Right atrium auricular region (tissue), 2 donors: ENCODE data around the gene AIG1. TPM values are rescaled to one million over a fixed set of nuclear protein-coding genes. Genes with fewer than 3 reads are reported as not detected.

Experiments used
- DNase-seq: peaks from one replicate; pipeline ENCODE4 v3.0.0-alpha.2; 2019; ENCODE audit warnings: low spot score
- H3K27ac ChIP-seq, 2 donors: fragments of 200-600 bp; sonication (generic); 1 replicate in 1 of 2; 2 replicates in 1 of 2; pipeline ENCODE4 v1.5.1; 2016 to 2019
- H3K27me3 ChIP-seq, 2 donors: fragments of 200-600 bp; sonication (generic); one replicate each; pipeline versions ENCODE4 v1.5.1 to v1.6.0; 2017 to 2019
- H3K36me3 ChIP-seq: fragments of 200-600 bp; sonication (generic); one replicate; pipeline ENCODE4 v1.5.1; 2016
- H3K4me1 ChIP-seq, 2 donors: fragments of 200-600 bp; sonication (generic); one replicate each; pipeline versions ENCODE4 v1.5.1 to v1.6.0; 2017 to 2019
- H3K4me3 ChIP-seq, 2 donors: fragments of 200-600 bp; sonication (generic); 1 replicate in 1 of 2; 2 replicates in 1 of 2; pipeline ENCODE4 v1.5.1; 2017 to 2019; ENCODE audit warnings: mild to moderate bottlenecking in 1 of 2, moderate library complexity in 1 of 2
- H3K9me3 ChIP-seq, 2 donors: fragments of 200-600 bp; sonication (generic); one replicate each; pipeline ENCODE4 v1.5.1; 2019
- CTCF ChIP-seq, 2 donors: fragments of 200-600 bp; sonication (generic); IDR thresholded peaks; one replicate each; pipeline ENCODE4 v1.5.1; 2019; ENCODE audit warnings: antibody characterized with exemption in 2 of 2
- total RNA-seq, 2 donors: library from RNA; depleted of rRNA; stranded (reverse); fragments of >200 nt; gene quantifications; one replicate each; pipeline ENCODE4 v1.1.0, GENCODE V29; 2016

The AIG1 gene
- total RNA-seq, 2 donors from 2014 or later = 28.6 to 62.6 TPM

GRCh38 chr6:143218233-143218632 lies 157.5 kb downstream of the AIG1 start:
- Histone ChIP-seq H3K9me3 (no peaks in the 10 kb centered on the region), H3K4me3 (no peak overlapping the region), H3K27me3 (no peaks in the 10 kb centered on the region), H3K4me1 (peaks cover 0 to 51% of the 10 kb centered on the region in 2 donors), H3K27ac (no peak overlapping the region), H3K36me3 (no peaks in the 10 kb centered on the region)
- DNase-seq = no peak
- TF ChIP-seq CTCF (IDR thresholded peaks at IDR 0.05) = no peak

DNA sequence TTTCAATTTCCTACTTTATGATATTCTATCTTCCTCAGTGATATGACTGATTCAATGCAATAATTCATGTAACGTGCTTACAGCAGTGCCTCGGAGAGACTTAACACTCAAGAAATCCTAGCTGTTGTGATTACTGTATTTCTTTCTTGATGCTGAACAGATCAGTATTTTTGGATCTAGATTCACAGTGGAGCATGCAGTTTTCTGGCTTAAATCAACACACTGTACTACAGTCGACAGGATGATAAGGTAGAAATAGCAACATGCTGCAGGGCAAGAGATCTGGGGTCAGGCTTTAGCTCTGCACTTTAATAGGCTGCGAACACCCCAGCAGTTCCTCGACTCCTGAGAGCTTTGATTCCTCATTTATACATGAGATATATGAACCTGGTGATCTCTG lies 161.0 kb downstream of the AIG1 start:
- Histone ChIP-seq H3K9me3 (no peaks in the 10 kb centered on the region), H3K27ac (peak overlapping the region; percentile 58 to 70), H3K4me1 (peaks cover 0 to 36% of the 10 kb centered on the region in 2 donors), H3K36me3 (no peaks in the 10 kb centered on the region), H3K27me3 (no peaks in the 10 kb centered on the region), H3K4me3 (no peak overlapping the region)
- DNase-seq = no peak
- no peak for TF ChIP-seq CTCF (IDR thresholded peaks at IDR 0.05)

- no peaks in the 10 kb centered on the region for H3K36me3 ChIP-seq
- DNase-seq = no peak
- no peak overlapping the region for H3K4me3 ChIP-seq
- H3K9me3 ChIP-seq = no peaks in the 10 kb centered on the region
- peaks cover 0 to 36% of the 10 kb centered on the region in 2 donors for H3K4me1 ChIP-seq
- peak overlapping the region; percentile 58 to 70 for H3K27ac ChIP-seq
- H3K27me3 ChIP-seq = no peaks in the 10 kb centered on the region
- no peak for TF ChIP-seq CTCF (IDR thresholded peaks at IDR 0.05)
These were observed 161.6 kb downstream of the AIG1 start for GRCh38 chr6:143222310-143222709.

GRCh38 chr6:143222801-143223231 lies 162.1 kb downstream of the AIG1 start:
- Histone ChIP-seq H3K9me3 (no peaks in the 10 kb centered on the region), H3K36me3 (no peaks in the 10 kb centered on the region), H3K27ac (peak overlapping the region; percentile 58 to 70), H3K27me3 (no peaks in the 10 kb centered on the region), H3K4me1 (peaks cover 0 to 36% of the 10 kb centered on the region in 2 donors), H3K4me3 (no peak overlapping the region)
- no peak for DNase-seq
- TF ChIP-seq CTCF (IDR thresholded peaks at IDR 0.05) = no peak

GRCh38 chr6:143223895-143224294 lies 163.2 kb downstream of the AIG1 start:
- Histone ChIP-seq H3K27ac (peak overlapping the region; percentile 58 to 70), H3K27me3 (no peaks in the 10 kb centered on the region), H3K9me3 (no peaks in the 10 kb centered on the region), H3K4me1 (peaks cover 0 to 36% of the 10 kb centered on the region in 2 donors), H3K4me3 (no peak overlapping the region), H3K36me3 (no peaks in the 10 kb centered on the region)
- no peak for TF ChIP-seq CTCF (IDR thresholded peaks at IDR 0.05)
- DNase-seq = peak; percentile 84

DNA sequence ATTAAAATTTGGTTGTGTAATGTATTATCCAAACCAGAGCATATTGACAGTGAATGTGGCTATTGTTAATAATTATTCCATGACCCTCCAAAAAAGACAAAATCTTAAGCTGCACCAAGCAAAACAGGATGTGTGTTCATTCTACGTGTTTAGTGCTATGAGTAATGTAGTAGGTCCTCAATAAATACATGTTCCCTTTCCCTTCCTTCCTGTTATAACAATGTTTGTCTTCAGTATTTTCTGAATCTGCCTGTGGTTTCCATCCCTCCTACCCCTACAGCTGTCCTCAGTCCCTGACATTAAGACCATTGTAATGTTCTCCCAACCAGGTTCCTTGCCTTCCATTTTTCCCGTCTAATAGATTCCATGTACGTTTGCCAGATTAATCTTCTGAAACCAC lies 163.8 kb downstream of the AIG1 start:
- peaks cover 0 to 36% of the 10 kb centered on the region in 2 donors for H3K4me1 ChIP-seq
- no peaks in the 10 kb centered on the region for H3K36me3 ChIP-seq
- H3K27ac ChIP-seq = peak overlapping the region; percentile 58 to 70
- no peaks in the 10 kb centered on the region for H3K27me3 ChIP-seq
- H3K4me3 ChIP-seq = no peak overlapping the region
- H3K9me3 ChIP-seq = no peaks in the 10 kb centered on the region
- TF ChIP-seq CTCF (IDR thresholded peaks at IDR 0.05) = no peak
- no peak for DNase-seq
